Adipose tissue (tissue), 3 donors: ENCODE measurements around the gene MNX1. TPM values are rescaled to one million over a fixed set of nuclear protein-coding genes. Genes with fewer than 3 reads are reported as not detected.

ENCODE experiments used
- H3K27ac ChIP-seq: one replicate; pipeline ENCODE4 v1.5.1; 2013; ENCODE audit warnings: low read depth, low read length
- WGBS, 3 donors: extraction: QIAGEN DNeasy Blood & Tissue Kit; methylation state at CpG; one replicate each; pipeline ENCODE4 v1.1.7; 2013; 5-methylcytosine and 5-hydroxymethylcytosine counted together
- polyA plus RNA-seq, 3 donors: library from polyadenylated mRNA; stranded (reverse); fragments of 200-250 nt; gene quantifications; one replicate each; pipeline ENCODE4 v1.2.3, GENCODE V29; 2013
- donor health status: healthy with polysubstance abuse.
- donor health status: Bipolar disorder and iron deficiency.
- donor health status: healthy.

MNX1 gene
- polyA plus RNA-seq, 3 donors, result 0.11 to 6.4 (median 0.13) TPM

DNA sequence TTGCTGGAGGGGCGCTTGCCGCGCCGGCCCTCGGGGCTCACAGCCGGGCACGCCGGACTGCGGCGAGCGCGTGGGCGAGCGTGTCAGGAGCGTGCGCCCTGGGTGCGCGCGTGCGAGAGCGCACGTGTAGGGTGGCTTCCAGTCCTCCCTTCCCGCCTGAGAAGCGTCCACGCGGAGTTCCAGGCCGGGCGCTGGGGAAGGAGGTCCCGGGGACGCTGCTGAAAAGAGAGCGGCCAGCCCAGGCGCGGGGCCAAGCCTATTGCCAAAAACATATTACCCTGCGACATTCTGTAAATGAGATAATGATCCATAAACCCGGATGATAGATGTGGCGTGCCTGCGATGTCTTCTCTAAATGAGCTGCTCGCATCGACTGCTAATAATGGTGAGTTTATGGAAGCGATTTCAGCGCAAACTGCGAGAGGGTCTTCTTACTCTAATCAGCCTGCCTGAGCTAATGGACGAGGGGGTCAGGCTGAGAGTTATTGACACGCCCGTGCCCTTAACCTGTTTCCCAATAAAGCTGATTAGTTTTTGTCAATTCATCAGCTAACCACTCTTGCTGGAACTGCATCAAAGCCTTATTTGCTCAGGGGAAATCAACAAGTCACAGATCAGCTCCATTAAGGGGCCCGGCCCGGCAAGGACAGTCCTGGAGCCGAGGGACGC, 8.0 kb upstream of the MNX1 start:
- no peak overlapping the region for H3K27ac ChIP-seq
- WGBS, 3 donors, result 3 to 54% (median 6%) methylated on average over 49 of the region's 49 CpGs

DNA sequence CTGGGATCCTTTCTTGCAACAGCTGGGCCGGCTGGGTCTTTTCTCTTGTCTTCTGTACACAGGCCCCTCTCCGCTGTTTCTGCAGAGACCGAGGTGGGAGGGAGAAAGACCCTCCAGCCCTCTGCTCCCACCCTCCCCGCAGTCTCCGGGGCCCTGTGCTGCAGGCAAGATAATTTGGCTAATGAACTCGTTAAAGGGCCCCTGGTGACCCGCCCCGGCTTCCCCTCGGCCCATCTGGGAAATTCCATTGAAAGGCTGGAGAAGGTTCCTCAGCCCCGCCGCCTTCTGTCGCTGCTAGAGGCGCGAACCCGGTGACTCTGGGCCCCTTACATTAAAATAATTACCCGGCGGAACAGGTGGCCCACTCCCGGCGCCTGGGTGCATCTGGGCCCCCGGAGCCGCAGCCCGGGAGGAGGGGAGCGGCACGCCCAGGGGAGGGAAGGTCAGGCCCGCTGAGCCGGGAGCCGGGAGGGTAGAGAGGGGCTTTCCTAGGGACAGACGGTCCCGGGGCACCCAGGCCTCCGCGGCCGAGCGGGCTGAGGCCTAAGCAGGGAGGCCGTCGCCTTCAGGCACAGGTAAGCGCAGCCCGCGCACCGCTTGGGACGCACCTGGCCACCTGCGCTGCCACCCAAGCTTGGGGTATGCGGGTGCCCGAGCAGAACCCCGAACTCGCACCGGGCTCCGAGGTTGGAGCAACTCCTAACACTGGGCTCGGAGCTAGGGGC, 7.3 kb upstream of the MNX1 start:
- WGBS, 3 donors, result 4 to 31% (median 8%) methylated on average over 43 to 48 of the region's 48 CpGs
- no peak overlapping the region for H3K27ac ChIP-seq

DNA sequence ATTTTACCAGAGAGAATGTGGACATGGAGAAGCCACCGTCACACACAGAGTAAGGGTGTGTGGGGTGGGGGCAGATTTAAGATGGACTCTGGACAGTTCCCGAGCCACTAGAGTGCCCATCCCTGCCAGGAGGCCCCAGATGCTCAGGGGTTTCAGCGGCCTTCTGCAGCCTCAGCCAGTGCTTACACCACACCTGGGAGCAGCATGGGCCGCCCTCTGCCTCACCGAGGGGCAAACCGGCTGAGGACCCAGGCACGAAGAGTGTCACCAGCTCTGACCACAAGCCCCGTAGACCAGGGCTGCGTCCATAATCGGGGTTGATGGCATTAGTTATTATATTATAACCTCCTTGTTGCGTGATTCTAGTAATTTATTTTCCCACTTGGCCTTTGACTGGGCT, 6.7 kb upstream of the MNX1 start:
- WGBS, 3 donors, result 7 to 54% (median 9%) methylated on average over 11 of the region's 11 CpGs
- H3K27ac ChIP-seq, result no peak overlapping the region

DNA sequence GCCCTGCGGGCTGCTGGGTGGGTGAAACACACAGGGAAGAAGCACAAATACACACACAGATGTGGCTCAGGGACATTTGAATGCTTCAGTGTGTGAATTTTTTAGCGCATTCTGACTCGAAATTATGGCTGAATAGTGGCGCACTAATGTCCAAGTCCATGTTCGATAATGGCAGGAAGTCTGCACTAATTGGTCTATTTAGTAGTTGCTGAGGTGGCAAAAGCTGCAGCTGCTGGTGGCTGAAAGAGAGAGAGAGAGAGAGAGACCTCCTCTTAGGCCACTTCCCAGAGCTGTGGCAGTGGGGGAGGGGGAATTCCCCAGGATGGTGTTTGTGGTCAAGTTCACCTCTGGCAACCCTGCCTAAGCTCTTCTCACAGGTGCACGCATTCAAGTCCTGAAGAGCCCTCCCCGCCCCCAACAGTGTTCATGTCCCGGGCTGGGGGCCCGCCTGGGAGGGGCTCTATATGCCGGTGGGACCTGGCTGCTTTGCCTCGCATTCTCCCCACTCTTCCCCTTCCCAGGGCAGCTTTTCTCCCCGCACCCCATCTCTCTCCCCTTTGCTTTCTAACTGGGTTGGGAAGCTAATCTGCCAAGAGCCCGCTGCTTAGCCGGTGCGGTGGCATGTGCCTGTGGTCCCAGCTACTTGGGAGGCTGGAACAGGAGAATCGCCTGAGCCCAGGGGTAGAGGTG, 6.0 kb upstream of the MNX1 start:
- no peak overlapping the region for H3K27ac ChIP-seq
- 8 to 63% (median 13%) methylated on average over 16 of the region's 16 CpGs for WGBS, 3 donors

DNA sequence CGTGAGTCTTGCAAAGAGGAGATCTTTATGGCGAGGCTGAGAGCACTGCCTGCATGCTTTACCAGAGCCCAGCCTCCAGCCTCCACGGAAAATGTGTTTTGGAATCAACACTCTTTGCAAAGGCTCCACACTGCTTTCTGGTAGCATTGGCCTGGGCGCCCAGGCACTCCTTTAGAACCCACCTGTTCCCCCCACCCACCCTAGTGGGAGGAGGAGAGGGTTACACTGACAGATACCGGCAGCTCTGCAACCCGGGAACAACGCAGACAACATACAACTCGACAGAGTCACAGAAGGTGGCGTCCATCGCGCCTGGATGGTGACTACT, 5.5 kb upstream of the MNX1 start:
- H3K27ac ChIP-seq, result no peak overlapping the region
- 9 to 59% (median 12%) methylated on average over 11 of the region's 11 CpGs for WGBS, 3 donors

DNA sequence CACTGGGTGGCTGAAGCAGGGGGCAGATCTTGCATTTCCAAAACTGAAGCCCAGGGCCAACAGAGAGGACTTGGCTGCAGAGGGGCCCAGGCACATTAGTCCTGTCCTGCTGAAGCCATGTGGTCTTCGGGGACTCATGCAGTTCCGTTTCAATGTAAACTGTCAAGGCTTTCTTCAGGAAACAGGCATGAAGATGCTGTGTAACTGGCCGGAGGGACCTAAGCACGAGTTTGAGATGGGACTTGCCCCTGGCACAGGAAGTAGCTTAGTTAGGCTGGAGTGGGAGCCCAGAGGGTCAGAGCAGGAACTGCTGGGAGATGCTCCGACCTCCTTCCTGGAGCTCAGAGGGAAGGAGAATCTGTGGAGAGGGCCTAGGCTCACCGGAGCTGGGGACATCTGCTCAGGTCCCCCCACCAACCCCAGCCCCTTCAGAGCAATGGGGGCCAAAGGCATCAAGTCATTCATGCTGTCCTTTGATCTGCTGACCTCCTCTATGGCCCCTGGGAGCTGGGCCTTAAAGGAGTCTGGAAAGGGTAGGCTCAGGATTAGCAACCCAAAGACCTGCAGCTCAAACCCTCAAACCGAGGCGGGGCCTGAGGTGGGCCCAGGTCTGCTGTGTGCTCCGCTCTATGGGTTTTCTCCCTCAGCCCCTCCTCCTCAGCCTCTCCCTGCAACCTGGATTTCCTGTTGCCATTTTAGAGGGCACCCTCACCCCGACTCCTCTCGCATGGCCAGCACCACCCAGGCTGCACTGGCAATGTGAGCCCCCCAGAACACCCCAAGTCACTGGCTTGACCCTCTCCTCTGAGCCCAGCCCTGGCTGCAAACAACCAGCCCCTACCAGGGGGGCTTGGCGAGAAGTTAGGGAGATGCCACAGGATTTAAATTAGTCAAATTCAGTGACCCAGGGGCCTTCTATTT, 4.4 kb upstream of the MNX1 start:
- 22 to 59% (median 25%) methylated on average over 12 of the region's 12 CpGs for WGBS, 3 donors
- H3K27ac ChIP-seq, result no peak overlapping the region

DNA sequence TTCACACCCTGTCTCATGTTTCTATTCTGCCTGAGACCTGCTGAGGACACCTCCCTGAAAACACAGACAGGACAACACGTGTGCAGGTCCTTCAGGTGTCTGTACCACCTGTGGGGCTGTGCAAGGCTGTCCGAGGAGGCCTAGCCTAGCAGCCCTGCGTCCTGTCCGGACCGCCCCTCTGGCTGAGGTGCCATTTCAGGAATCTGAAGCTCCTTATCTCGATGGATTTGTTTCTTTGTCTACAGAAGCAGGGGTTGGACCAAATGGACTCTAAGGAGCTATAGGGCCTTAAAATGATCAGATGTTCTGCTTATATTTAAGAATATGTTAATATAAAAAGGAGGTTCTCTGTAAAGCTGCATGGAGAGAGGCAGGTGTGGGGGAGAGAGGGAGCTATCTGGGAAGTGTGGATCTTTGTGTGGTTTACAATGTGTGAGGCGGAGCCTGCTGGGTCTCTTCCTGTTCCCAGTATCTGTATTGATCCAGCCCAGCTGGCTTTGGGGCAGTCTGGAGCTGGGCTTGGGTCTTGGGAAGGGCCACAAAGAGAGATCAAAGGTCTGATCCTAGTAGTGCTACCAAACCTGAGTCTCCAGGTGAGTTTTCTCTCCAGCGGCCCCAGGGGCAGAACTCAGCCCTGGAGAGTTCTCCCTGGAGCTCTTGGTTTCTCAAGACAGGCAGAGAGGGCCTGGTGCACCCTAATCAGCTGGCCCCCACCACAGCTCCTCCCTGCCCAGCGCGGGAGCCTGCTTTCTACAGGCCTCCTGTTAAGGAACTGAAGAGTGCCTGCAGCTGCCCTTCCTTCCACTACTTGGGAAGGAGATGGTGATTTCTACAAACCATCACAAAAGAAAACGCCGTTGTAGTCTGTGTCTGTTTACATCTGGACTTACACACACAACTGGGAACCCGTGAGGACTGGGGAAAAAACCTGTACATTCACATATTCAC, 3.4 kb upstream of the MNX1 start:
- WGBS, 3 donors, result 17 to 34% (median 19%) methylated on average over 13 of the region's 13 CpGs
- no peak overlapping the region for H3K27ac ChIP-seq

DNA sequence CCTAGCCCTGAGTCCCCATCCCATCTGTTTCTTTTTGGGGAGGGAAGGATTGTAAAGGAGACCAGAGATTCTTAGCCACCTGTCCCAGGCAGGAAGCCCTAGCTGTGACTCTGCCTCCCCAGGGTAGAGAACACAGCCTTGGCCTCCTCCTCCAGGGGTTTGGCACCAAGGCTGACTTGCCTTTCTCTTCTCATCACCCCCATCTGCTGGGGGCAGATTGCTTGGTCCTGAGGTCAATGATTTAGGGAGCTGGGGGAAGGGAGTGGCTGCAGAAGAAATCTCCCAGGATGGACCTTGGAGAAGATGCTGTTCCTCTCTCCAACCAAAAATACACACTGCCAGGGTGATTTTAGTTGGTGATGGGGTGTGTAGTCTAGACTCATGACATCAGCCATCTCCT, 2.6 kb upstream of the MNX1 start:
- H3K27ac ChIP-seq, result no peak overlapping the region

DNA sequence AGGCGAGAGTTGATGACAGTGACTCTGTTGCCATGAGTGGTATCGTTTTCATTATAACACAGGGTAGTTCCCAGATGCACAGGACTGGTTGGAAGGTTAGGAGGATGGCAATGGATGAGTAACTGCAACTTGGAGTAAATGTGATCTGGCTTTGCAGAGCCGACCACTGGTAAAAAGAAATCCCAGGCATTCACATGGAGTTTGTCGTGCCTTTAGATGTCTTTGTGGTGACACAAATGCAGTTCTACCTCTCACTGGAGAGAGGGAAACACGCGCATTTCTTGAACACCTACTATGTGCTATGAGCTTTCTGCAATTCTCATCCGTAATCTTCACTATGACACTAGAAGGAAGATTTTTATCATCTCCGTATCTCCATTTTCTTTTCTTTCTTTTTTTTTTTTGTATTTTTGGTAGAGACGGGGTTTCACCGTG, 1.7 kb upstream of the MNX1 start:
- WGBS, 3 donors, result 12 to 53% (median 14%) methylated on average over 10 of the region's 10 CpGs
- no peak overlapping the region for H3K27ac ChIP-seq

DNA sequence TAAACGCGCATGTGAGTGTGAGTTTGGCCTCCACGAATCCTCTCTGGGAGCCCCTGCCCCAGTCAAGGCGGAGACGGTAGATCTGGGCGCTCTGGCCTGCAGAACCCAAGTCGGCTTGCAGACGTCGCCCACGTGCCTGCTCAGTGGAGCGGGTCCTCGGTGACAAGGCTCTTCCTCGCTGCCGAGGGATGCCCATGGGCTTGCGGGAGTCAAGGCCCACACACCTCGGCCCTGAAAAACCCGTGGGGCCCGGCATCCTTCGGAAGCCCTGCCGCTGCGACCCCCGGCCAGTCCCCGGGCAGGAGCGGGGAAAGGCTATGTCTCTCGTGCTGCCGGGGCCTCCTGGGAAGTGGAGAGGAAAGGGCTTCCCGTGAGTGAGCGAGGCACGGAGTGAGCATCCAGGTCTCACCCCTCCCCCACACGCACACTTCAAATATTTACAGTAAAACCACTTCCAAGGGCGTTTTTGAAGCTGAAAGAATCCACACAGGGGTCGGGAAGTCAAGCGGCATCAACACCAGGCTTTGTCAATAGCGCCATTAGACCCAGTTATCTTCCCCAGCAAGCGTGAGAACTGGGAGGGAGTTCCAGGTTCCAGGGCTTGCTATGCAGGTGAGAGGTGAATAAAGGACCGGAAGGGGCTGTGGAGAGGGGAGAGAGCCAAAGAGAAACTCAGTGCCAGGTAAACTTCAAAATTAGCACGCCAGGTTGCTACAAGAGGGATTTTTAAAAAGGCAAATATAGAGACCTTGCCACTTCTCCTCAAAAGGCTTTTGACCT, 1.1 kb upstream of the MNX1 start:
- 1 to 3% (median 2%) methylated on average over 37 of the region's 37 CpGs for WGBS, 3 donors
- H3K27ac ChIP-seq, result no peak overlapping the region

DNA sequence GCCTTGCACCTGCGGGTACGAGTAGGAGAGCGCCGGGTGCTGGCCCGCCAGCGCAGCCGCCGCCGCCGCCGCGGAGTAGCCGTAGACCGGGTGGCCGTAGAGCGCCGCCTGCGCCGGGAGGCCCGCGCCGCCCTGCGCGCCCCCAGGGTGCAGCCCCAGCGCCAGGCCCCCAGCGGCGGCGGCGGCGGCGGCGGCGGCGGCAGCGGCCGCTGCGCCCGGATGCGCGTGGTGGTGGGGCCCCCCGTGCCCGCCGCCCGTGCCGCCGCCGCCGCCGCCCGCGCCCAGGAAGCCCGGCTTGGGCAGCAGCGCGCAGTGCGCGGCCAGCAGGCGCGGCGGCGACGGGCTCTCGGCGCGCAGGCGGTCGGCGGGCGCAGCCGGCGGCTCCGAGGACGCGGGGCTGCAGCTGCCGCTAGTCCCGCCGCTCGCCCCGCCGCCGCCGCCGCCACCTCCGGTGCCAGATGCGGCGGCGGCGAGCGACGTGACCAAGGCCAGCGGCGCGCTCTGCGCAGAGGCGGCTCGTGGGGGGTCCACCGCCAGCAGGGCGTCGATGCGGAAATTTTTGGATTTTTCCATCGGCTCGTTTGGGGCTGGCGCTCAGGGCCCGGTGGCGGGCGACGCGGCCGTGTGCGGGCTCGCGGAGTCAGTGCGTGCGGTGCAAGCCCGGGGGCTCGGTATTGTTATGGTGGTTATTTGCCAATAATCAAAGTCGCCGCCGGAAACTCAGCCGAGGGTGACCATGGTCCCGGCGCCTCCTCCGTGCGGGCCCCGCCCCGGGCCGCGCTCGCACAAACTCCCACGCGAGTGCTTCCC, 480 bp downstream of the MNX1 start:
- H3K27ac ChIP-seq, result no peak overlapping the region
- 0 to 1% (median 1%) methylated on average over 58 to 128 of the region's 130 CpGs for WGBS, 3 donors

DNA sequence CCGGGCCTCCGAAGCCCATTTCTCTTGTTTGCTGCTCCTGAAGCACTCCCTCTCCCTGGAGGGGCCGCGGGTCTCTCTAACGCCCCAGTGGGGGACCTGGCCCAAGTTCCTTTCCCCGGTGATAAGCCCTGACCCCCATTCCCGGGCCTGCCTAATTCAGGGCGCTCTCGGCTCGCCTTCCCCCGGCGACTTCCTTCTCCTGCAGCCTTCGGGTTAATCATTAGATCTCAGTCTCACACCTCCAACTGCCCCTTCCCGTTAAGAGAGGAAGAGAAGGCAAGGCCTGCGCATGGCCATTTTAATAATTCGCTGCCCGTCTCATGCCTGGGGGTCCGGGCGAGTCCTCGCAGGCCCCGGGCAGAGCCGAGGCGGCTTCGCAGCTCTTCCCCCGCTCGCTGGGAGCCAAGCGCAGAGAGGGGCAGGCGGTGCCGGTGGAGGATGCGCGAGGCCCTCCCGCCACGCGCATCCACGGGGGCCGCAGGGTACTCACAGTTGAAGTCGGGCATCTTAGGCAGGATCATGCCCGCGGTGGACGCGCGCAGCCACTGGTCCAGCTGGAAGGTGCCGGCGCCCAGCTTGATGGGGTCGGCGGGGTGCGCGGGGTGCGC, 1.2 kb downstream of the MNX1 start:
- WGBS, 3 donors, result 1 to 3% (median 2%) methylated on average over 39 to 49 of the region's 49 CpGs
- H3K27ac ChIP-seq, result no peak overlapping the region

DNA sequence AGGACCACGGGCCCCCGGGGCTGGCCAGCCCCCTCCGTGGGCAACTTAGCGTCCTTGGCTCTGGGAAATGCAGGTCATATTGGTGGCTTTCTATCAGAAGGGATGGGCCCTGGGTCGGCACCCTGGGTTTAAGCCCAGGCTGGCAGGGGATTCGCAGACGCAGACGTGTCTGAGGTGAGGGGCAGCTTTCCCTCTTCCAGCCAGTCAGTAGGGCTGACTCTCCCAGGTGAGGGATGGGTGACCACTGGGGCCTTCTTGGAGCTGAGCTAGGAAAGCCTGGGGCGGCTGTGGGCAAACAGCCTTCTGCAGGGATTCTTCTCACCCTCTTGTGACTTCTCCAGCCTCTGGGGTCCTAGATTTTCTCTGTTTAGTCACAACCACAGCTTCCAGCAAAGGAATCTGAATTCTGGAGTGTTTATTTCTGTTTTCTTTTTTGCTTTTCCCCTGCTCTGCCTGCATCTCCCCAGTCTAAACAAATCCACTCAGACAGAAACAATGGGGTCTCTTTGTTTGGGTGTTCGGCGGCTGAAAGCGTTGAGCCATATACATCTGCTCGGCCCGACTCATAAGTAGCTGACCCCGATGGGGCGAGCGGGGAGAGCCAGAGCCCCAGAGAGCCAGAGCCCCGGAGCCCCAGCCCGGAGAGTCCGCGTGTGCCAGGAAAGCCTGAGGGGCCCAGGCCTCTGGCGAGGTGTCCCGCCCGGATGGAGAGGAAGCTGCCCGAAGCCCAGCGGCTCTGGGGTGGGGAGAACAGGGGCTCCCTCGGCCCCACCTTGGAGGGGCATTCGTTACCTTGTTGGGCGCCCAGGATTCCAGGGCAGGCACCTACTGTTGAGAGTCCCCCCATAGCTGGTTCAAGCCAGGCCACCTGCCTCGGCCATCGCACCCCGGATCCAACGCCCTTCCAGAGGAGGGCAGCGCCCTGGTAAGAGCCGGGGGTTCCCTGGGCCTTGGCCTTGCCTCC, 2.0 kb downstream of the MNX1 start:
- WGBS, 3 donors, result 6 to 17% (median 9%) methylated on average over 34 to 35 of the region's 35 CpGs
- H3K27ac ChIP-seq, result no peak overlapping the region

DNA sequence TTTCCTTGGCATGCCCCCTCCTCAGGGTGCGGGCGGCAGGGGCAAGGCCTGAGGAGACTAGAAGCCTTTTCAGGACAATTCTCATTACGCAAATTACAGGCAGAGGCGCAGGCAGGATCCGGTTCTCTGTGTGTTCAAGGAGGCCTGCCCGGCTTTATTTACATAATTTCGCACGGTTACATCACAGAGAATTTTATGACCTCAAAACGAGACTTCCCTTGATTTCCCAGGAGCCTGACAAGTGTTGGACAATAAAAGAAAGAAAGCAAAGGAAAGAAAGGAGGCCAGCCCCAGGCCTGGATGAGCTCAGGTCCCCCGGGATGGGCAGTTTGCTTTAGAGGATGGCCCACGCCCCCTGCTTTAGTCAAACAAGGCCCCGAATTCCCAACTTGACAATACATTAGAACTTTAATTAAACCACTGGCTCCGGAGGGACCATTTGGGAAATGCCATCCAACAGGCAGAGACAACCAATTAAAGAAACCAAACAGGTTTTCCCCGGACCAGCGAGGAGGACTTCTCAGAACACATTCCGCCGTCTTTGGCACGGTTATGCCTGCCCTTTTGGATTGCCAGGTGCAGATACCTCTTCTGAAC, 2.9 kb downstream of the MNX1 start:
- H3K27ac ChIP-seq, result no peak overlapping the region
- 16 to 49% (median 17%) methylated on average over 18 of the region's 18 CpGs for WGBS, 3 donors
